ENCODE measurements around the gene FAF1. TPM values are rescaled to one million over a fixed set of nuclear protein-coding genes. Genes with fewer than 3 reads are reported as not detected.

Gene FAF1
- total RNA-seq, 4 donors from 2014 or later = 72.0 to 107 (median 92.0) TPM

GRCh38 chr1:50710099-50710498 lies 250.0 kb downstream of the FAF1 start:
- H3K4me3 ChIP-seq = no peak overlapping the region
- H3K27ac ChIP-seq = no peak overlapping the region
- intact Hi-C loops (cut with DNase I; ENCODE audit: low total_unique reads) = no loop called here
- no peaks in the 10 kb centered on the region for H3K36me3 ChIP-seq
- no peaks in the 10 kb centered on the region for H3K9me3 ChIP-seq
- no peak for DNase-seq
- no peak for ATAC-seq
- in situ Hi-C loops (cut with MboI; ENCODE audit: low sequenced_read_pairs in 4 of 4) = no loop called here
- no peak for TF ChIP-seq POLR2A (IDR thresholded peaks at IDR 0.05)
- no peak for TF ChIP-seq CTCF (IDR thresholded peaks at IDR 0.05 in 4 of 5, conservative IDR thresholded peaks at IDR 0.05 in 1 of 5)
- peaks cover 3 to 13% of the 10 kb centered on the region in 2 donors for H3K4me1 ChIP-seq
- no peaks in the 10 kb centered on the region for H3K27me3 ChIP-seq

- in situ Hi-C loops (cut with MboI; ENCODE audit: low sequenced_read_pairs in 4 of 4) (no loop called here), intact Hi-C loops (cut with DNase I; ENCODE audit: low total_unique reads) (no loop called here)
- Histone ChIP-seq H3K4me3 (no peak overlapping the region), H3K9me3 (no peaks in the 10 kb centered on the region), H3K27ac (no peak overlapping the region), H3K36me3 (no peaks in the 10 kb centered on the region), H3K27me3 (no peaks in the 10 kb centered on the region), H3K4me1 (peaks cover 25 to 26% of the 10 kb centered on the region in 2 donors)
- ATAC-seq (no peak), DNase-seq (no peak)
- TF ChIP-seq POLR2A (IDR thresholded peaks at IDR 0.05) = no peak
- TF ChIP-seq CTCF (IDR thresholded peaks at IDR 0.05 in 4 of 5, conservative IDR thresholded peaks at IDR 0.05 in 1 of 5) = no peak
Observed at GRCh38 chr1:50707824-50708223, 252.2 kb downstream of the FAF1 start.

- no peaks in the 10 kb centered on the region for H3K27me3 ChIP-seq
- H3K4me3 ChIP-seq = no peak overlapping the region
- peak overlapping the region in 1 of 4 donors; percentile 19 for H3K27ac ChIP-seq
- TF ChIP-seq CTCF (IDR thresholded peaks at IDR 0.05 in 4 of 5, conservative IDR thresholded peaks at IDR 0.05 in 1 of 5) = no peak
- no peak for TF ChIP-seq POLR2A (IDR thresholded peaks at IDR 0.05)
- no peaks in the 10 kb centered on the region for H3K9me3 ChIP-seq
- ATAC-seq (no peak), DNase-seq (no peak)
- in situ Hi-C loops (cut with MboI; ENCODE audit: low sequenced_read_pairs in 4 of 4) = no loop called here
- no peaks in the 10 kb centered on the region for H3K36me3 ChIP-seq
- H3K4me1 ChIP-seq = peaks cover 38 to 44% of the 10 kb centered on the region in 2 donors
- intact Hi-C loops (cut with DNase I; ENCODE audit: low total_unique reads) = no loop called here
Observed at GRCh38 chr1:50705699-50706098, 254.4 kb downstream of the FAF1 start.

- TF ChIP-seq POLR2A (IDR thresholded peaks at IDR 0.05) (no peak), CTCF (IDR thresholded peaks at IDR 0.05 in 4 of 5, conservative IDR thresholded peaks at IDR 0.05 in 1 of 5) (no peak)
- peak in 1 of 2 donors; percentile 61 for ATAC-seq
- DNase-seq = no peak
- no peaks in the 10 kb centered on the region for H3K36me3 ChIP-seq
- no peaks in the 10 kb centered on the region for H3K27me3 ChIP-seq
- H3K4me1 ChIP-seq = peaks cover 38 to 44% of the 10 kb centered on the region in 2 donors
- no peak overlapping the region for H3K4me3 ChIP-seq
- peak overlapping the region in 3 of 4 donors; percentile 2 to 29 (median 6) for H3K27ac ChIP-seq
- no peaks in the 10 kb centered on the region for H3K9me3 ChIP-seq
- intact Hi-C loops (cut with DNase I; ENCODE audit: low total_unique reads) (no loop called here), in situ Hi-C loops (cut with MboI; ENCODE audit: low sequenced_read_pairs in 4 of 4) (no loop called here)
Observed at GRCh38 chr1:50705041-50705440, 255.0 kb downstream of the FAF1 start.

GRCh38 chr1:50704126-50704525 lies 255.9 kb downstream of the FAF1 start:
- no peak for ATAC-seq
- in situ Hi-C loops (cut with MboI; ENCODE audit: low sequenced_read_pairs in 4 of 4) = no loop called here
- no peaks in the 10 kb centered on the region for H3K9me3 ChIP-seq
- intact Hi-C loops (cut with DNase I; ENCODE audit: low total_unique reads) = no loop called here
- no peak for DNase-seq
- TF ChIP-seq CTCF (IDR thresholded peaks at IDR 0.05 in 4 of 5, conservative IDR thresholded peaks at IDR 0.05 in 1 of 5) (peak in 4 of 5 experiments; percentile 30 to 71 (median 48)), POLR2A (IDR thresholded peaks at IDR 0.05) (no peak)
- H3K36me3 ChIP-seq = no peaks in the 10 kb centered on the region
- peaks cover 38 to 44% of the 10 kb centered on the region in 2 donors for H3K4me1 ChIP-seq
- H3K27me3 ChIP-seq = no peaks in the 10 kb centered on the region
- H3K4me3 ChIP-seq = no peak overlapping the region
- peak overlapping the region in 1 of 4 donors; percentile 2 for H3K27ac ChIP-seq
